Astrocyte (in vitro differentiated cells and primary cell): Measurements from ENCODE around the gene FAHD2B.
"Not testable (repeated sequence)": the region's sequence is repeated elsewhere in the genome, so short reads cannot be mapped to it uniquely, and the experiment has no call there.

Source experiments
- CTCF ChIP-seq: IDR thresholded peaks from 2 replicates; pipeline ENCODE4 v1.5.1; 2011; ENCODE audit warnings: low read depth, mild to moderate bottlenecking, inconsistent platforms, low read length, moderate library complexity; ENCODE audit not compliant: insufficient read depth
- EZH2 ChIP-seq: IDR thresholded peaks from 2 replicates; pipeline ENCODE4 v1.6.1; 2012; ENCODE audit warnings: mild to moderate bottlenecking, low read length, inconsistent platforms; ENCODE audit not compliant: insufficient read depth

- TF ChIP-seq CTCF, EZH2: not testable (repeated sequence)
Measured at GRCh38 chr2:97093983-97094771, 505 bp downstream of the FAHD2B start.
